Prostate gland (tissue), 2 donors: ENCODE data around the gene TMEM117. TPM values are rescaled to one million over a fixed set of nuclear protein-coding genes. Genes with fewer than 3 reads are reported as not detected.
"Not testable (repeated sequence)": the region's sequence is repeated elsewhere in the genome, so short reads cannot be mapped to it uniquely, and the experiment has no call there.

ENCODE experiments used
- DNase-seq: peaks from one replicate; pipeline ENCODE4 v3.0.0-alpha.2; 2019; ENCODE audit warnings: low spot score
- H3K27ac ChIP-seq, 2 donors: fragments of 200-600 bp; sonication (generic); 2 replicates each; pipeline ENCODE4 v1.5.1; 2017 to 2019
- H3K27me3 ChIP-seq: fragments of 200-600 bp; sonication (generic); replicated peaks from 2 replicates; pipeline ENCODE4 v1.5.1; 2019; ENCODE audit not compliant: insufficient read depth
- H3K36me3 ChIP-seq, 2 donors: fragments of 200-600 bp; sonication (generic); 1 replicate in 1 of 2; 2 replicates in 1 of 2; pipeline versions ENCODE4 v1.5.1 to v1.8.1; 2017 to 2019
- H3K4me1 ChIP-seq: fragments of 200-600 bp; sonication (generic); replicated peaks from 2 replicates; pipeline ENCODE4 v1.5.1; 2019
- H3K4me3 ChIP-seq, 2 donors: fragments of 200-600 bp; sonication (generic); 2 replicates each; pipeline ENCODE4 v1.5.1; 2017 to 2019
- H3K9me3 ChIP-seq: fragments of 200-600 bp; sonication (generic); 2 replicates; pipeline ENCODE4 v1.5.1; 2017
- CTCF ChIP-seq, 4 experiments: fragments of 200-600 bp in 2 of 4; fragments of 450-650 bp in 2 of 4; sonication (generic) in 2 of 4; IDR thresholded peaks; 1 replicate in 3 of 4; 2 replicates in 1 of 4; pipeline ENCODE4 v1.5.1; 2016 to 2019; ENCODE audit warnings: antibody characterized with exemption in 4 of 4, mild to moderate bottlenecking in 2 of 4, moderate library complexity in 2 of 4
- POLR2A ChIP-seq: fragments of 450-650 bp; IDR thresholded peaks from one replicate; pipeline ENCODE4 v1.6.1; 2016; ENCODE audit warnings: antibody characterized with exemption, mild to moderate bottlenecking
- POLR2AphosphoS5 ChIP-seq: sonication (generic); formaldehyde crosslinking; IDR thresholded peaks from one replicate; pipeline ENCODE4 v1.6.1; 2017; ENCODE audit warnings: antibody characterized with exemption
- WGBS: methylation state at CpG from one replicate; pipeline ENCODE4 v1.1.5; 2018; 5-methylcytosine and 5-hydroxymethylcytosine counted together
- intact Hi-C: fragments of 100-400 bp; cut with DNase I; formaldehyde crosslinking; loops from one replicate; pipeline ENCODE4 v1.14.2; 2022
- total RNA-seq, 2 donors: library from RNA; depleted of rRNA; stranded (reverse); fragments of >200 nt; gene quantifications; one replicate each; pipeline ENCODE4 v1.1.0, GENCODE V29; 2016

The TMEM117 gene
- total RNA-seq, 2 donors from 2014 or later: 15.5 to 26.5 TPM

GRCh38 chr12:44026046-44026445 lies 190.2 kb downstream of the TMEM117 start:
- no peak for TF ChIP-seq POLR2A
- TF ChIP-seq POLR2AphosphoS5: no peak
- no peak for TF ChIP-seq CTCF (IDR thresholded peaks at IDR 0.05)
- no peaks in the 10 kb centered on the region for H3K36me3 ChIP-seq
- H3K4me3 ChIP-seq: no peak overlapping the region
- WGBS: 84% methylated on average over 2 of the region's 2 CpGs
- H3K4me1 ChIP-seq: no peaks in the 10 kb centered on the region
- no peaks in the 10 kb centered on the region for H3K27me3 ChIP-seq
- intact Hi-C loops: no loop called here
- no peak for DNase-seq
- no peak overlapping the region for H3K27ac ChIP-seq
- H3K9me3 ChIP-seq: no peaks in the 10 kb centered on the region

GRCh38 chr12:44026926-44027325 lies 191.0 kb downstream of the TMEM117 start:
- H3K4me1 ChIP-seq, H3K27ac ChIP-seq, intact Hi-C loops, H3K27me3 ChIP-seq, DNase-seq, H3K36me3 ChIP-seq, H3K4me3 ChIP-seq, H3K9me3 ChIP-seq: not testable (repeated sequence)
- WGBS: 99% methylated on average over 2 of the region's 2 CpGs

GRCh38 chr12:44029194-44029593 lies 193.3 kb downstream of the TMEM117 start:
- Histone ChIP-seq H3K4me3 (no peak overlapping the region), H3K4me1 (no peaks in the 10 kb centered on the region), H3K27me3 (no peaks in the 10 kb centered on the region), H3K9me3 (no peaks in the 10 kb centered on the region), H3K27ac (no peak overlapping the region), H3K36me3 (no peaks in the 10 kb centered on the region)
- no peak for TF ChIP-seq CTCF (IDR thresholded peaks at IDR 0.05)
- TF ChIP-seq POLR2A: no peak
- TF ChIP-seq POLR2AphosphoS5: no peak
- no peak for DNase-seq
- intact Hi-C loops: no loop called here
- 96% methylated on average over 4 of the region's 4 CpGs for WGBS

- no peaks in the 10 kb centered on the region for H3K4me1 ChIP-seq
- intact Hi-C loops: no loop called here
- no peaks in the 10 kb centered on the region for H3K9me3 ChIP-seq
- 69% methylated on average over 1 of the region's 1 CpG for WGBS
- H3K27ac ChIP-seq: no peak overlapping the region
- TF ChIP-seq POLR2AphosphoS5 (no peak), POLR2A (no peak), CTCF (IDR thresholded peaks at IDR 0.05) (no peak)
- H3K36me3 ChIP-seq: no peaks in the 10 kb centered on the region
- H3K27me3 ChIP-seq: no peaks in the 10 kb centered on the region
- DNase-seq: no peak
- no peak overlapping the region for H3K4me3 ChIP-seq
Measured at GRCh38 chr12:44031472-44032185, 195.7 kb downstream of the TMEM117 start.

- TF ChIP-seq POLR2AphosphoS5 (no peak), POLR2A (no peak), CTCF (IDR thresholded peaks at IDR 0.05) (no peak)
- Histone ChIP-seq H3K4me3 (no peak overlapping the region), H3K27ac (no peak overlapping the region), H3K36me3 (no peaks in the 10 kb centered on the region), H3K9me3 (no peaks in the 10 kb centered on the region), H3K27me3 (no peaks in the 10 kb centered on the region), H3K4me1 (no peaks in the 10 kb centered on the region)
- 76% methylated on average over 5 of the region's 5 CpGs for WGBS
- no peak for DNase-seq
- intact Hi-C loops: no loop called here
Measured at GRCh38 chr12:44034906-44035305, 199.0 kb downstream of the TMEM117 start.
